Measurements from ENCODE around the gene WDR90. TPM values are rescaled to one million over a fixed set of nuclear protein-coding genes. Genes with fewer than 3 reads are reported as not detected.

Gene WDR90
- total RNA-seq, 4 donors from 2014 or later, result 6.7 to 30.1 (median 8.4) TPM

- TF ChIP-seq, protein P1, sequence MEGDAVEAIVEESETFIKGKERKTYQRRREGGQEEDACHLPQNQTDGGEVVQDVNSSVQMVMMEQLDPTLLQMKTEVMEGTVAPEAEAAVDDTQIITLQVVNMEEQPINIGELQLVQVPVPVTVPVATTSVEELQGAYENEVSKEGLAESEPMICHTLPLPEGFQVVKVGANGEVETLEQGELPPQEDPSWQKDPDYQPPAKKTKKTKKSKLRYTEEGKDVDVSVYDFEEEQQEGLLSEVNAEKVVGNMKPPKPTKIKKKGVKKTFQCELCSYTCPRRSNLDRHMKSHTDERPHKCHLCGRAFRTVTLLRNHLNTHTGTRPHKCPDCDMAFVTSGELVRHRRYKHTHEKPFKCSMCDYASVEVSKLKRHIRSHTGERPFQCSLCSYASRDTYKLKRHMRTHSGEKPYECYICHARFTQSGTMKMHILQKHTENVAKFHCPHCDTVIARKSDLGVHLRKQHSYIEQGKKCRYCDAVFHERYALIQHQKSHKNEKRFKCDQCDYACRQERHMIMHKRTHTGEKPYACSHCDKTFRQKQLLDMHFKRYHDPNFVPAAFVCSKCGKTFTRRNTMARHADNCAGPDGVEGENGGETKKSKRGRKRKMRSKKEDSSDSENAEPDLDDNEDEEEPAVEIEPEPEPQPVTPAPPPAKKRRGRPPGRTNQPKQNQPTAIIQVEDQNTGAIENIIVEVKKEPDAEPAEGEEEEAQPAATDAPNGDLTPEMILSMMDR (IDR thresholded peaks at IDR 0.05; ENCODE audit: low read depth), result no peak
These were observed 38.4 kb upstream of the WDR90 start for GRCh38 chr16:610513-611381.

DNA sequence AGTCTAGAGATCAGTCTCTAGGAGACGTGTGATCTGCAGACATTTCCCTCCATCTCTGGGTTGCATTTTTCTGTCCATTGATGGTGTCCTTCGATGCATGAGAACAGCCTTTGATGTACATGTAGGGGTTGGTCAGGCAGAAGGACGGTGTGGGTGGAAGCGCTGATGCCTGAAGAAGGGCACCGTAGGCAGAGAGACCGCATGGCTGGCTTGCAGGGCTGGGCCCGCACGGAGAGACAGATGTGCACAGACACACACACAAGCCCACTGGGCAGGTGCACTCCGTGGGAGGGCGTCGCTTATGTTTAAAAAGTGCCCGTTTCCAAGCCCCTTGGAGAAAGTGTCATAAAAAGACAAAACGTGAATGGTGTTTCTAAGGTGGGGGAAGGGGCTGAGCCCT lies 34.0 kb upstream of the WDR90 start:
- TF ChIP-seq, protein P1 (IDR thresholded peaks at IDR 0.05; ENCODE audit: low read depth), result no peak

DNA sequence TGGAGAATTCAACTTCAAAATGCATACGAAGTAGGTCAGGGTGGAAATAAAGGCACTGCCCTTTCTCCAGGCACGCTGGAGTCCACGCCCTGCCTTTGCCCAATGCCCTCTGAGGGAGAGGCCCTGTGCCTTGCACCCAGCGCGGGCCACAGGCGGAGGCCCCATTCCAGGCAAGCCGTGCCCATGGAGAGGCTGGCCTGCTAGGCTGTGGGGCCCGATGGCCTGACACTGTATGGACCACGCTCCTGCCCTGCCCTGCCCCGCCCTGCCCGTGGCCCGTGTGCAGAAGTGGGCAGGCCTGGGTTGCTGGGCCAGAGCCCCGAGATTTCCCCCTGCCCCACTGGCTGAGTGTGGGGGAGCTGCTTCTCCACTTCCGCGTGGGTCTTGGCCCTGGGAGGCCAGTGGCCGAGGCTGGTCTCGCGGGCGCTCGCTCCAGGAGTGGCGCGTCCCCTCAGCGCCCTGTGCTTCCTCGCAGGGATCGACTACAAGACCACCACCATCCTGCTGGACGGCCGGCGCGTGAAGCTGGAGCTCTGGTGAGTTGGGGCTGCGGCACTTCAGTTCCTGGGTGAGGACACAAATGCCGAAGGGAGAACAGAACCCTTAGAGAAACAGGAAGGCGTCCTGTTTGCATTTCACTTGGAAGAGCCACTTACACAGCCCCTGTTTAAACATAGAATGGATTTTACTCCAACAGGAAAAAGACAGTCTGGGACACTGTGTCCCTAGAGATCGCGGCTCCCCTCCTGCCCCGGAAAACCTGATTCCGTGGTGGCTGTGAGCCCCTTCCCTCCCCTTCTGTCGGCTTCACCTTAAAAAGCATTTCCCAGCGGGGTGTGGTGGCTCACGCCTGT lies 32.2 kb upstream of the WDR90 start:
- TF ChIP-seq, protein P1 (IDR thresholded peaks at IDR 0.05; ENCODE audit: low read depth), result no peak

DNA sequence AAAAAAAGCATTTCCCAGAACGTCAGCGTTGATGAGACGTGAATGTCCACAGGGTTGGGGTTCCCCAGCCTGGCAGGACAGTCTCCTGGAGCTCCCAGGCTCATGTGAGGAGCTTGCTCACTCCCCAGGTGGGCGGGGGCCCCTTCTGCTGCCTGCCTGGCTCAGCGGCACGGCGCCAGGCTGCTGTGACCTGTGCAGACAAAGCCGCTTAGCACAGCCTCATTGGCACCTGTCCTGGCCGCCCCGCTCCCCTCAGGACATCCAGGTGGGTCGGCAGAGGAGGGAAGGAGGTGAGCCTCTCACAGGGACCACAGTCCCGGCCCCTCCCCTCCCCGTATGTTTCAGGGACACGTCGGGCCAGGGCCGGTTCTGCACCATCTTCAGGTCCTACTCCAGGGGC lies 31.3 kb upstream of the WDR90 start:
- TF ChIP-seq, protein P1 (IDR thresholded peaks at IDR 0.05; ENCODE audit: low read depth), result no peak

GRCh38 chr16:619476-620100 lies 29.6 kb upstream of the WDR90 start:
- TF ChIP-seq, protein P1 (IDR thresholded peaks at IDR 0.05; ENCODE audit: low read depth), result no peak

- TF ChIP-seq, protein P1 (IDR thresholded peaks at IDR 0.05; ENCODE audit: low read depth), result no peak
These were observed 28.3 kb upstream of the WDR90 start for GRCh38 chr16:620700-621525.
